Stomach smooth muscle (tissue), 2 donors: ENCODE results near the gene KCTD4.

Source experiments
- H3K27ac ChIP-seq: one replicate; pipeline ENCODE4 v1.7.0; 2013; ENCODE audit warnings: mild to moderate bottlenecking, low read length, inconsistent platforms
- H3K27me3 ChIP-seq, 2 donors: one replicate each; pipeline ENCODE4 v1.7.0; 2013; ENCODE audit warnings: low read length in 2 of 2; ENCODE audit not compliant: insufficient read depth in 2 of 2, control insufficient read depth in 1 of 2
- H3K36me3 ChIP-seq, 2 donors: one replicate each; pipeline ENCODE4 v1.7.0; 2013; ENCODE audit warnings: low read length in 2 of 2; ENCODE audit not compliant: control insufficient read depth in 2 of 2, insufficient read depth in 2 of 2
- H3K4me1 ChIP-seq: one replicate; pipeline ENCODE4 v1.7.0; 2013; ENCODE audit warnings: low read length; ENCODE audit not compliant: control insufficient read depth, insufficient read depth
- H3K4me3 ChIP-seq, 2 donors: one replicate each; pipeline ENCODE4 v1.7.0; 2013; ENCODE audit warnings: low read length in 2 of 2
- H3K9ac ChIP-seq, 2 donors: one replicate each; pipeline ENCODE4 v1.7.0; 2013; ENCODE audit warnings: low read length in 2 of 2, mild to moderate bottlenecking in 1 of 2
- H3K9me3 ChIP-seq, 2 donors: one replicate each; pipeline ENCODE4 v1.7.0; 2013; ENCODE audit warnings: low read length in 2 of 2; ENCODE audit not compliant: control insufficient read depth in 2 of 2
- donor health status: healthy.
- donor health status: Pancreatic carcinoma.

KCTD4 gene

DNA sequence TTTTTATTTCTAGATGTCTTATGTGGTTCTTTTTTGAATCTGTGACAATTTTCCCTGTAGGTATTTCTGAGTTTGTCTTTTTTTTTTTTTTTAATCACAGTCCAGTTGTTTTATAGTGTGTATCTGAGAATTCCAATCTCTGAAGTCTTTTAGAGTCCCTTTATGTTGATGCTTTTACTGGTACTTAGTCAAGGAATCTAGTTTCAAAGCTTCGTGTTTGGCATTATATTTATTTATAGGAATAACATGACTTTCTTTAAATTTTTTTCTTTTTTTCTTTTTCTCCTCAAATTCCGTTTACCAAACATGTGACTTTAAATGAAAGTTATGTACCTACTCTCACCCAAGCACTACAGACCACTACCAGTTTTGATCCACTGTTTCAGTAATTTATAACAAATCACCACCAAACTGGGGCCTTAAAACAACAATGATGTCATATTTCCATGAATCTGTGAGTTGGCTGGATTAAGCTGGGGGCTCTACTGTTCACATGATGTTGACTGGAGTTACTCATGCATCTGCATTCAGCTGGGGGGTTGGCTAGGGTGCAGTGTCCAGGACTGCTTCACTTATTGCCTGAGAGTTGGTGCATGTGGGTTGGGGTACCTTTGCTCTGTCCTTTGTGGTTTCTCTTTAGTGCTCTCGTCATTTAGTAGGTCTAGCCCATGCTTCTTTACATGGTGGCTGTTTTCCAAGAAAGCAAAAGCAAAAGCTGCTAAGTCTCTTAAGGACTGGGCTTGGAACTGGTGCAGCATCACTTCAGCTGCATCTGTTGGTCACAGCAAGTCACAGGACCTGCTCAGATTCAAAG, 22.3 kb downstream of the KCTD4 start:
- Histone ChIP-seq H3K4me3 (no peak overlapping the region), H3K4me1 (peaks cover 5% of the 10 kb centered on the region), H3K27me3 (no peaks in the 10 kb centered on the region), H3K27ac (no peak overlapping the region), H3K36me3 (no peaks in the 10 kb centered on the region), H3K9me3 (no peaks in the 10 kb centered on the region), H3K9ac (no peak overlapping the region)

GRCh38 chr13:45174478-45174877, 26.4 kb downstream of the KCTD4 start:
- no peaks in the 10 kb centered on the region for H3K27me3 ChIP-seq
- H3K9me3 ChIP-seq: no peaks in the 10 kb centered on the region
- no peaks in the 10 kb centered on the region for H3K36me3 ChIP-seq
- H3K27ac ChIP-seq: no peak overlapping the region
- no peak overlapping the region for H3K9ac ChIP-seq
- no peak overlapping the region for H3K4me3 ChIP-seq
- H3K4me1 ChIP-seq: peaks cover 5% of the 10 kb centered on the region

GRCh38 chr13:45168555-45168930, 32.3 kb downstream of the KCTD4 start:
- no peaks in the 10 kb centered on the region for H3K36me3 ChIP-seq
- H3K4me3 ChIP-seq: no peak overlapping the region
- no peaks in the 10 kb centered on the region for H3K9me3 ChIP-seq
- H3K9ac ChIP-seq: no peak overlapping the region
- no peak overlapping the region for H3K27ac ChIP-seq
- no peaks in the 10 kb centered on the region for H3K27me3 ChIP-seq
- no peaks in the 10 kb centered on the region for H3K4me1 ChIP-seq

GRCh38 chr13:45167611-45168554, 33.0 kb downstream of the KCTD4 start:
- Histone ChIP-seq H3K36me3 (no peaks in the 10 kb centered on the region), H3K4me3 (no peak overlapping the region), H3K27ac (no peak overlapping the region), H3K4me1 (no peaks in the 10 kb centered on the region), H3K9ac (no peak overlapping the region), H3K9me3 (no peaks in the 10 kb centered on the region), H3K27me3 (no peaks in the 10 kb centered on the region)

DNA sequence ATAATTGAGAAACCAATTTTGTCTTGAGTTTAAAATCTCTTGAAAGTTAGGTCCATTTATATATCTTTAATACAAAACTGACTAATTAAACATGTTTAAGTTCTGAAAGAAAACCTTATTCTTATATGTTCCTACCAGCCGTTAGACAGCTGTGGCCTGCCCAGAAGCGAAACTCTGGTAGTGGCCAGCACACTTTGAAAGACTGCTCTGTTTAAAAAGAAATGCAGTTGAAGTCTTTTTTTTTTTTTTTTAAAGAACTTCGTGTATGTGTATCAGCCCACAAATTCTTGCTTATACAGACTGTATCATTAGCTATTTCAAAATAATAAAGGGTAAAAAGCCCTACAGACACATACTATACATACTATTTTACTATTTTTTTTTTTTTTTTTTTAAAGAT, 34.0 kb downstream of the KCTD4 start:
- Histone ChIP-seq H3K4me3 (no peak overlapping the region), H3K36me3 (no peaks in the 10 kb centered on the region)

GRCh38 chr13:45162821-45163220, 38.0 kb downstream of the KCTD4 start:
- H3K9ac ChIP-seq: no peak overlapping the region
- peaks cover 0 to 2% of the 10 kb centered on the region in 2 donors for H3K36me3 ChIP-seq
- no peaks in the 10 kb centered on the region for H3K4me1 ChIP-seq
- no peak overlapping the region for H3K4me3 ChIP-seq
- no peaks in the 10 kb centered on the region for H3K9me3 ChIP-seq
- no peaks in the 10 kb centered on the region for H3K27me3 ChIP-seq
- H3K27ac ChIP-seq: no peak overlapping the region

More for the DNA sequence above, 34.0 kb downstream of the KCTD4 start:
- H3K9me3 ChIP-seq: no peaks in the 10 kb centered on the region
- no peak overlapping the region for H3K27ac ChIP-seq
- no peak overlapping the region for H3K9ac ChIP-seq
- no peaks in the 10 kb centered on the region for H3K27me3 ChIP-seq
- H3K4me1 ChIP-seq: no peaks in the 10 kb centered on the region

GRCh38 chr13:45162194-45162593, 38.7 kb downstream of the KCTD4 start:
- H3K9ac ChIP-seq: no peak overlapping the region
- no peaks in the 10 kb centered on the region for H3K27me3 ChIP-seq
- H3K4me1 ChIP-seq: no peaks in the 10 kb centered on the region
- H3K4me3 ChIP-seq: no peak overlapping the region
- H3K9me3 ChIP-seq: no peaks in the 10 kb centered on the region
- peak overlapping the region; percentile 31 for H3K27ac ChIP-seq
- H3K36me3 ChIP-seq: peaks cover 0 to 4% of the 10 kb centered on the region in 2 donors

- Histone ChIP-seq H3K4me1 (no peaks in the 10 kb centered on the region), H3K36me3 (peaks cover 0 to 4% of the 10 kb centered on the region in 2 donors), H3K9me3 (no peaks in the 10 kb centered on the region), H3K27ac (no peak overlapping the region), H3K27me3 (no peaks in the 10 kb centered on the region), H3K4me3 (no peak overlapping the region), H3K9ac (no peak overlapping the region)
Measured at GRCh38 chr13:45156565-45157361, 44.1 kb downstream of the KCTD4 start.

GRCh38 chr13:45149964-45150363, 50.9 kb downstream of the KCTD4 start:
- H3K9ac ChIP-seq: no peak overlapping the region
- H3K4me3 ChIP-seq: no peak overlapping the region
- no peaks in the 10 kb centered on the region for H3K36me3 ChIP-seq
- H3K9me3 ChIP-seq: no peaks in the 10 kb centered on the region
- no peaks in the 10 kb centered on the region for H3K27me3 ChIP-seq
- H3K27ac ChIP-seq: no peak overlapping the region
- H3K4me1 ChIP-seq: no peaks in the 10 kb centered on the region

- H3K9me3 ChIP-seq: no peaks in the 10 kb centered on the region
- H3K27me3 ChIP-seq: no peaks in the 10 kb centered on the region
- no peak overlapping the region for H3K4me3 ChIP-seq
- no peaks in the 10 kb centered on the region for H3K4me1 ChIP-seq
- no peak overlapping the region for H3K27ac ChIP-seq
- peaks cover 5 to 9% of the 10 kb centered on the region in 2 donors for H3K36me3 ChIP-seq
- no peak overlapping the region for H3K9ac ChIP-seq
Measured at GRCh38 chr13:45143346-45143751, 57.5 kb downstream of the KCTD4 start.
